Upper lobe of right lung (tissue), 1 donor: ENCODE results near the gene PFKP. TPM values are rescaled to one million over a fixed set of nuclear protein-coding genes. Genes with fewer than 3 reads are reported as not detected.

ENCODE experiments used
- ATAC-seq: fragments of 200-7000 bp; cut with Tn5 transposase; one replicate; pipeline ENCODE4 v1.9.1; 2020; ENCODE audit warnings: mild to moderate bottlenecking, moderate library complexity
- DNase-seq: peaks from one replicate; pipeline ENCODE4 v3.0.0-alpha.2; 2020
- H3K27ac ChIP-seq: fragments of 200-600 bp; one replicate; pipeline ENCODE4 v1.8.0; 2022
- H3K27me3 ChIP-seq: fragments of 200-600 bp; one replicate; pipeline ENCODE4 v1.8.0; 2022; ENCODE audit warnings: mild to moderate bottlenecking
- H3K36me3 ChIP-seq: fragments of 200-600 bp; one replicate; pipeline ENCODE4 v1.8.0; 2022
- H3K4me1 ChIP-seq: fragments of 200-600 bp; one replicate; pipeline ENCODE4 v1.8.0; 2022
- H3K4me3 ChIP-seq: fragments of 200-600 bp; one replicate; pipeline ENCODE4 v1.8.0; 2022; ENCODE audit warnings: mild to moderate bottlenecking
- H3K9me3 ChIP-seq: fragments of 200-600 bp; one replicate; pipeline ENCODE4 v1.8.0; 2022
- intact Hi-C: fragments of 100-400 bp; cut with DNase I; formaldehyde crosslinking; loops from one replicate; pipeline ENCODE4 v1.11.0; 2022
- total RNA-seq: library from RNA; stranded (reverse); fragmentation: NEBNext Ultra II Directional; extraction: Animal tissue kit (Norgen Biotek cat#: 25700); gene quantifications from one replicate; pipeline ENCODE4 v1.2.1, GENCODE V29; 2021
- TF ChIP-seq, protein P1 (sequence below): fragments of 200-600 bp; IDR thresholded peaks from one replicate; pipeline ENCODE4 v1.8.0; 2022; ENCODE audit warnings: antibody characterized with exemption
- donor health status: DM: no; HTN: yes; CAD: no; lungs with severe emphysema.

The PFKP gene
- total RNA-seq, 1 donor from 2014 or later = 29.3 TPM

DNA sequence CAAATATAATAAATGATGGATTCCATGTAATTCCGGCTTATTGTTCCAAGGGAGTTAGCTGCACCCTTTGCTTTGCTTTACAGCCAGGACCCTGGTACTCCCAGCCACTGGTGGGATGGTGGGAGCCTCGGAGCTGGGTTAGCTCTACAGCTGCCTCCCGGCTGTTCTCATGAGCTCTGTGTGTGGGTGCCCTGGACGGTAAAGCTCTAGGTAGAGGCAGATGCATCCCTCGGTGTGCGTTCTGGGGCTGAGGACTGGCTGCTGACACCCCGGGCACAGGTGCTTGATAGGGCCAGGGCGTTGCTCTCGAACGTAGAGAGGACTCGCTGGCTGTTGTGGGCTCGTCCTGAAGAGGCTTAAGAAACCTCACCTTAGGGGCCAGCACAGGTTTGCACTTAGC is 50.1 kb downstream of the PFKP start:
- no peaks in the 10 kb centered on the region for H3K9me3 ChIP-seq
- no peak overlapping the region for H3K4me3 ChIP-seq
- intact Hi-C loops = no loop called here
- ATAC-seq (no peak), DNase-seq (no peak)
- no peaks in the 10 kb centered on the region for H3K4me1 ChIP-seq
- TF ChIP-seq, protein P1, sequence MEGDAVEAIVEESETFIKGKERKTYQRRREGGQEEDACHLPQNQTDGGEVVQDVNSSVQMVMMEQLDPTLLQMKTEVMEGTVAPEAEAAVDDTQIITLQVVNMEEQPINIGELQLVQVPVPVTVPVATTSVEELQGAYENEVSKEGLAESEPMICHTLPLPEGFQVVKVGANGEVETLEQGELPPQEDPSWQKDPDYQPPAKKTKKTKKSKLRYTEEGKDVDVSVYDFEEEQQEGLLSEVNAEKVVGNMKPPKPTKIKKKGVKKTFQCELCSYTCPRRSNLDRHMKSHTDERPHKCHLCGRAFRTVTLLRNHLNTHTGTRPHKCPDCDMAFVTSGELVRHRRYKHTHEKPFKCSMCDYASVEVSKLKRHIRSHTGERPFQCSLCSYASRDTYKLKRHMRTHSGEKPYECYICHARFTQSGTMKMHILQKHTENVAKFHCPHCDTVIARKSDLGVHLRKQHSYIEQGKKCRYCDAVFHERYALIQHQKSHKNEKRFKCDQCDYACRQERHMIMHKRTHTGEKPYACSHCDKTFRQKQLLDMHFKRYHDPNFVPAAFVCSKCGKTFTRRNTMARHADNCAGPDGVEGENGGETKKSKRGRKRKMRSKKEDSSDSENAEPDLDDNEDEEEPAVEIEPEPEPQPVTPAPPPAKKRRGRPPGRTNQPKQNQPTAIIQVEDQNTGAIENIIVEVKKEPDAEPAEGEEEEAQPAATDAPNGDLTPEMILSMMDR = no peak
- no peaks in the 10 kb centered on the region for H3K27me3 ChIP-seq
- H3K27ac ChIP-seq = no peak overlapping the region
- H3K36me3 ChIP-seq = peaks cover 17% of the 10 kb centered on the region

- no peak for DNase-seq
- no peaks in the 10 kb centered on the region for H3K27me3 ChIP-seq
Observed at GRCh38 chr10:3118641-3119091, 51.3 kb downstream of the PFKP start.

GRCh38 chr10:3119796-3120459 is 52.6 kb downstream of the PFKP start:
- intact Hi-C loops = no loop called here
- no peaks in the 10 kb centered on the region for H3K9me3 ChIP-seq
- H3K36me3 ChIP-seq = peaks cover 10% of the 10 kb centered on the region
- H3K4me1 ChIP-seq = no peaks in the 10 kb centered on the region
- ATAC-seq (peak; percentile 25), DNase-seq (no peak)
- H3K4me3 ChIP-seq = no peak overlapping the region
- H3K27ac ChIP-seq = no peak overlapping the region
- no peaks in the 10 kb centered on the region for H3K27me3 ChIP-seq
- TF ChIP-seq, protein P1 = peak; percentile 34

More at GRCh38 chr10:3118641-3119091, 51.3 kb downstream of the PFKP start:
- intact Hi-C loops = no loop called here
- H3K36me3 ChIP-seq = peaks cover 11% of the 10 kb centered on the region
- TF ChIP-seq, protein P1 = no peak
- no peaks in the 10 kb centered on the region for H3K4me1 ChIP-seq
- no peak overlapping the region for H3K27ac ChIP-seq
- no peak for ATAC-seq
- no peaks in the 10 kb centered on the region for H3K9me3 ChIP-seq
- H3K4me3 ChIP-seq = no peak overlapping the region

GRCh38 chr10:3122034-3122433 is 54.7 kb downstream of the PFKP start:
- intact Hi-C loops = no loop called here
- TF ChIP-seq, protein P1 = no peak

DNA sequence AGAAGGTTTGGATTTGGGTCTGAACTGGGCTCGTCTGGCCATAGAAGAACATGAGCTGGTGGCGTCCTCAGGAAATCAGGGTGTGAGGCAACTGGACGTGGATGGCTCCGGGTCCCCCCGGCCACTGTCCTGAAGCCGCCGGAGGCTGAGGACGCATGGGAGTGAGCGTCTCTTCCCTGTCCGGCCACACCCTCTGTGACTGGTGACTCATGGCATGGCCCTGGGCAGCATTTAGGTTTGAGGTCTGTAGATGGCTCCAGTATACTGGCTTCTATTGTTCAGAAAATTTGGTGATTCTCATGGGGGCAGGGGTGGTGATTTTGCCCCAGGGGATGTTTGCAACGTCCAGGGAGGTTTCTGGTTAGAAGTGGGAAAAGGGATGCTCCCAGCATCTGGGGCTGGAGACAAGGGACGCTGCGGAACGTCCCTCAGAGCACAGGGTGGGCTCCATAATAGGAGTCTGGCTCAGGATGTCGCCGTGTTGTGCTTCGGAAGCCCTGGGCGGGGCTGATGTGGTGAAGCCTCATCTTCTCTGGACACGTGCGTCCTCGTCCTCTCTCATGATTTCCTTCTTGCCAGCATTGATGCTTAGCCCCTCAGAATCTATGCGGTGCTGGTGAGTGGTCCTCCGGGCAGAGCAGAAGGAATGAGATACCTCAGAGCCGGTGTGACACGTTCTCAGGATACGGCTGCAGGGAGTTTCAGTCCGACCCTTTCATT is 55.3 kb downstream of the PFKP start:
- no peak for ATAC-seq
- Histone ChIP-seq H3K27ac (no peak overlapping the region), H3K9me3 (no peaks in the 10 kb centered on the region), H3K4me3 (no peak overlapping the region), H3K4me1 (peaks cover 10% of the 10 kb centered on the region), H3K36me3 (peaks cover 6% of the 10 kb centered on the region), H3K27me3 (no peaks in the 10 kb centered on the region)
- TF ChIP-seq, protein P1 = no peak
- intact Hi-C loops = no loop called here
- DNase-seq = no peak

More at GRCh38 chr10:3122034-3122433, 54.7 kb downstream of the PFKP start:
- no peaks in the 10 kb centered on the region for H3K27me3 ChIP-seq
- no peak overlapping the region for H3K4me3 ChIP-seq
- ATAC-seq = no peak
- H3K4me1 ChIP-seq = peaks cover 8% of the 10 kb centered on the region
- no peaks in the 10 kb centered on the region for H3K9me3 ChIP-seq
- peaks cover 6% of the 10 kb centered on the region for H3K36me3 ChIP-seq
- H3K27ac ChIP-seq = no peak overlapping the region
- DNase-seq = no peak
